GM06990 (cell line): ENCODE data around the gene ACER3.

Source experiments
- DNase-seq: peaks from one replicate; pipeline ENCODE4 v3.0.0-alpha.2; 2011; ENCODE audit not compliant: insufficient read length; ENCODE audit errors: extremely low read depth
- H3K27me3 ChIP-seq: replicated peaks from 2 replicates; pipeline ENCODE4 v1.6.0; 2011; ENCODE audit warnings: low read length; ENCODE audit not compliant: control insufficient read depth, insufficient read depth
- H3K36me3 ChIP-seq: 2 replicates; pipeline ENCODE4 v1.5.1; 2011; ENCODE audit warnings: low read length; ENCODE audit not compliant: control insufficient read depth, insufficient read depth
- H3K4me3 ChIP-seq: replicated peaks from 2 replicates; pipeline ENCODE4 v1.5.1; 2011; ENCODE audit warnings: low read depth, mild to moderate bottlenecking, control low read depth, low read length
- TF ChIP-seq, protein P1 (sequence below): IDR thresholded peaks from 2 replicates; pipeline ENCODE4 v1.5.1; 2011; ENCODE audit warnings: low read length, control low read depth, mild to moderate bottlenecking, inconsistent platforms; ENCODE audit not compliant: insufficient read depth, poor library complexity, severe bottlenecking

ACER3 gene

DNA sequence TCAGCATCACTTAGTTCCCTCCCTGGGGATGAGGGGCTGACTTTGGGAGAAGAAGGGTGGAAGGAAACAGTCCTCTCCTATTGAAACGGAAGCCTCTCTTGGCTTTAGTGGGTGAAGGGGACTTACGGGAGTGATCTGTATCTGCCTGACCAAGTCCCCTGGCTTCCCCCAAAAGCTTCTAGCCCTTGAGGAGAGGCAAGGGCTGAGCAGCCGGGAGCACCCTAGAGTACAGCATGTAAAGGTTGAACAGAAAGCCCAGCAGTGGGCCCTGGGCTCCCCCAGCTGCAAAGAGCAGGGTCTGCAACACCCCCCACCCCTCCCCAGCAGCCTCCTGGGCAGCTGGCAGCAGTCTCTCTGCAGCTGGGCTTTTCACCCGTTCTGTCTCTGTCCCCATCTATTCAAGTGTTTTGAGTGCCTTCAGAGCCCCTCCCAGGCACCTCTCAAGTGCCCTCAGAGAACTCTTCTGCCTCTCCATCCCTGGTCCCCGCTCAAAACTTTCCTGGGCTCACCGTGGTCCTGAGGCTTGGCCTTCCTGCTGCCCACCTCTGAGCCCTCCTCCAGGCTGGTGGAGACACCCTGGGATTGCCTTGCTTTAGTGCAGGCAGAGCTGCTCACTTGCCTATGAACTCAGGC is 208.7 kb downstream of the ACER3 start:
- Histone ChIP-seq H3K27me3 (peaks cover 3% of the 10 kb centered on the region; the same call in 1 of the 2 replicates), H3K4me3 (no peak overlapping the region), H3K36me3 (no peaks in the 10 kb centered on the region)
- no peak for DNase-seq
- TF ChIP-seq, protein P1, sequence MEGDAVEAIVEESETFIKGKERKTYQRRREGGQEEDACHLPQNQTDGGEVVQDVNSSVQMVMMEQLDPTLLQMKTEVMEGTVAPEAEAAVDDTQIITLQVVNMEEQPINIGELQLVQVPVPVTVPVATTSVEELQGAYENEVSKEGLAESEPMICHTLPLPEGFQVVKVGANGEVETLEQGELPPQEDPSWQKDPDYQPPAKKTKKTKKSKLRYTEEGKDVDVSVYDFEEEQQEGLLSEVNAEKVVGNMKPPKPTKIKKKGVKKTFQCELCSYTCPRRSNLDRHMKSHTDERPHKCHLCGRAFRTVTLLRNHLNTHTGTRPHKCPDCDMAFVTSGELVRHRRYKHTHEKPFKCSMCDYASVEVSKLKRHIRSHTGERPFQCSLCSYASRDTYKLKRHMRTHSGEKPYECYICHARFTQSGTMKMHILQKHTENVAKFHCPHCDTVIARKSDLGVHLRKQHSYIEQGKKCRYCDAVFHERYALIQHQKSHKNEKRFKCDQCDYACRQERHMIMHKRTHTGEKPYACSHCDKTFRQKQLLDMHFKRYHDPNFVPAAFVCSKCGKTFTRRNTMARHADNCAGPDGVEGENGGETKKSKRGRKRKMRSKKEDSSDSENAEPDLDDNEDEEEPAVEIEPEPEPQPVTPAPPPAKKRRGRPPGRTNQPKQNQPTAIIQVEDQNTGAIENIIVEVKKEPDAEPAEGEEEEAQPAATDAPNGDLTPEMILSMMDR: no peak

DNA sequence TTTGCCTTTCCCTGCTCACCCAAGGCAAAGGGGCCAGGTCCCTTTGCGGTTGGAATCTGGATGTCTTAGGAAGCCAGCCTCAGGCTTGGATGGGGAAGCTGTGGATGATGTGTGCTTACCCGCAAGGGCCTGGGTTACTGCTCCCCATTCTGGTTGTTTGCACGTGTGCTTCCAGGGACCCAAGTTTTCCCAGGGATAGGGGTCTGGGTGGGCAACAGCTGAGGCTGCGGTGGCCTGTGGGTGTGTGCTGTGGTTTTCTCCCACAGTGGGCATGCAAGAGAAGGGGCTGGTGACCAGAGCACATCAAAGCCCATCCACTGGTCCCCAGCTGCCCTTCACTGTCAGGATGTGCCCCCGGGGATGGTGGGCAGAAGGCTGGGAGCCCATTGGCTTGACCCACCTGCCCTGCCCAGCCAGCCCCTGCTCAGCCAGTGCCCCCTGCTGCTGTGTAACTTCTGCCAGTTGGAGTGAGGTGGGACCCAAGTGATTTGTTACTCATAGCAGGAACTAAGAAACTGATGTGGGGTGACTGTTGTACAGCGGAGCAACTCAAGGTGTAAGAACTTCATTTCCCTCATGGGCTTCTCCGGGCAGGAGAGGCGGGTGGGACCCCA is 209.4 kb downstream of the ACER3 start:
- no peak for DNase-seq
- Histone ChIP-seq H3K27me3 (peaks cover 1% of the 10 kb centered on the region; the same call in 1 of the 2 replicates), H3K4me3 (no peak overlapping the region), H3K36me3 (no peaks in the 10 kb centered on the region)
- TF ChIP-seq, protein P1: no peak

DNA sequence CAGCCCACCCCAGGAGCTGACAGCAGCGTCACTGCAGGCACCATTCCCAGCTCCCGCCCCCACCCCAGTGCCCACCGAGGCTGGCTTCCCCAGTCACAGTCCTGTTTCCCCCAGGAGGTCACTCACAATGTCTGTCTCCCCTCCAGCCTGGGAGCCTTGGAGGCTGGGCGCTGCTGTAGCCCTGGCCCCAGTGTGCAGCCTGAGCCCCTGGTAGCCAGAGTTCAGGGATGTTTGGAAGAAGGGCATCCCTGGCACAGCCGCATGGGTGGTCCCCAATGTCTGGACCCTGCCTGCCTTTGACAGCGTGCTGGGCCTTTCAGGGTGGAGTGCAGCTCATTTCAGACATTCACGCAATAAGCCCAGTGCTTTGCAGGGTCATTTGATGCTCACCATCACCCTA is 210.4 kb downstream of the ACER3 start:
- TF ChIP-seq, protein P1: no peak
- Histone ChIP-seq H3K4me3 (no peak overlapping the region), H3K27me3 (peaks cover 1% of the 10 kb centered on the region; the same call in 1 of the 2 replicates), H3K36me3 (no peaks in the 10 kb centered on the region)
- DNase-seq: no peak

DNA sequence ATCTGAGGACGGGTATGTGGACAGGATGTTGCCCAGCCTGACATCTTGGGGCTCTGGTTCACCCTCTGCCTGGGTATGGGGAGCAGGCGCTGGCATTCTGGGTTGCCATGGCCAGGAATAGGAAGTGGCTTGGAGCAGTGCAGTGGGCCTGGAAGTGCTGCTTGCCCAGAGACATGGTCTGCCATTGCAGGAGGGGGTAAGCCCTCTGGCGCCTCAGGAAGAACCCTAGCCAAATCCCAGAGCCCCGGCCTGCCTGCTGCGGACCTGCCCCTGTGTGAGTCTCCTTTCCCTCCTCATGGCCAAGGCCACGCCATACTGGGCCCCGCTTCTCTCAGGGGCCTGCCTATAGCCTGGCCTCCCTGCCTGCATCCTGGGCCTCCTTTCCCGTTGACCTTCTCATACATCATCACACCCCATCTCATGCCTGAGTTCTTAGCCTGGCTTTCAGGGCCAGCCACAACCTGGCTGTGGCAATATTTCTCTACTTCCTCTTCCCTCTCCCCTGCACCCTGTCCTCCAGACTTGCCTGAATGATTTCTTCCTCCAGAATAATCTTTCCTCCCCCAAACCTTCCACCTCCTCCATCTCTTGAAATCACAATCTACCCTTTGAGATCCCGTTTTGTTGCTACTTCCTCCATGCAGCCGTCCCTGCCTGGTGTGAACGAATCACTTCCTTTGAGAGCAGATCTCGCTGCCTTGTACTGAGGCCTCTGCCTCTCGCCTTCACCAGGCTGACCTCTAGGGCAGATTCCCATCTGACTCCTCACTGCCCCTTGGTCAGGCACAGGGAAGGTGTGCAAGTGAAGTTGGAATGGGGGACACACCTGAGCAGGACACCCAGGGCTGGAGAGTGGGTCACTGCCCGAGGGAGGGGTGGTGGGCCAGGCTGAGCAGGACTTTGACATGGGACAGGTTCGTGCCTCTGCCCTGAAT is 211.2 kb downstream of the ACER3 start:
- Histone ChIP-seq H3K27me3 (peaks cover 1% of the 10 kb centered on the region; the same call in 1 of the 2 replicates), H3K36me3 (no peaks in the 10 kb centered on the region), H3K4me3 (no peak overlapping the region)
- no peak for DNase-seq
- TF ChIP-seq, protein P1: no peak

DNA sequence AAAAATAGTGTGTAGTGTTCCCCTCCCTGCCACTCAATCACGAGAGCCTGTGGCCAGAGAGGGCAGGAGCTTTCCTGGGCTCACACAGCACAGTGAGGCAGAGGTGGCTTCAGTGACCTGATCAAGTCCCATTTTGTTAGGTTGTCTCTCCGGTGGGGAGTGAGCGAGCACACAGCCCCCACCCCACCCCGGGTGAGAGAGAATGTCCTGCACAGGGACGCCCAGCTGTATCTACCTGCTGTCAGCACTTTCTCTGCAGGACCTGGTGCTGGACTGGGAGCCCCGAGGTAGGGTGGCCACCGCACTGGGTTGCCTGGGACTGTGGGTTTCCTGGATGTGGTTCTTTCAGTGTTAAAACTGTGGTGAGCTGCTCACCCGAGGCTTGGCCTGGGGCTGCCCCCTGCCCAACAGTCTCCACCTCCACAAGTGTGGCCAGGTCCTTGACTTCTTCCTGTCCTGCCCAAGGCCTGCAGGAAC is 212.2 kb downstream of the ACER3 start:
- Histone ChIP-seq H3K4me3 (no peak overlapping the region), H3K36me3 (no peaks in the 10 kb centered on the region), H3K27me3 (peaks cover 1% of the 10 kb centered on the region; the same call in 1 of the 2 replicates)
- TF ChIP-seq, protein P1: no peak
- DNase-seq: no peak
